Activated CD8-positive, alpha-beta memory T cell treated with anti-CD3 and anti-CD28 coated beads, Interleukin-2, amount 50 U/mL, for 24 hours (primary cell): ENCODE results near the gene RBM8A.

Experiments
- DNase-seq: peaks from one replicate; pipeline ENCODE4 v3.0.0-alpha.2; 2020; ENCODE audit errors: extremely low read depth

The RBM8A gene

DNA sequence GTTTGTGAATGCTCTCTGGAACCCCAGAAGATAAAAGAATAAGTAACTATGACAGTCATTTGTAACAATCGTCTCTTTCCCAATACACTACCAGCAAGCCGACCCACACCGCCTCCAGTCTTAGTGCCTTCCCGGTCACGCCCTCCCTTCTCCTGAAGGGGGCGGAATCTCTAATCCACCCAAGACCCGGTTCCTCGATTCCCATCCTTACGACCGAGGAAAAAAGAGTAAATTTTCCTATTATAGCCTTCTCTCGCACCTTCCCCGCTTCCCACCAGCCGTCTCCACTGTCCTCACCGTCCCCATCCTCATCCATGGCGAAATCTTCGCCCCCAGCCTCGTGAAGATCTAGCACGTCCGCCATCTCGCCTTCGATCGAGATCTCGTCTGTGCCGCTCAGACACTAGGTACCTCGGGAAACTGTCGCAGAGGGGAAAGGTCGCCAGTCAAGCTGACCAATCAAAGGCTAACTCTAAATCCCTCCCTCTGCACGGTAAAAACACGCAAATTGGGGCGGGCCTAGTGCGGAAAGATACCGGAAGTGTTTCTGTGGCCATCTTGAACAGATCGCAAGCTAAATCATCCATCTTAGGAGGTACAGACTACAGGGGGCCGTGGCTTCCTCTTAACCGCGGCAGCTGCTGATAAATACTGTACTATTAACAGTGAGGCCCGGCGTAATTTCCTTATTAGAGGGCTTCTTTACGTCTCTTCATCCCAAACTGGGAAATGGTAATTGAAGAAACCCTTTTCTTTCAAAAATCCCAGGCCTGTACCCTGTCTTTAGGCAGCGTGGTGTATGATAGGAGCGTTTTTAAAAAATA is at the start of gene RBM8A:
TSS of gene RBM8A (minus strand) at position 422 of the 824 bp plus-strand sequence. CDS start at position 364, 58 bp downstream.
- peak; percentile 91 for DNase-seq

GRCh38 chr1:145977016-145977415 is 49.7 kb upstream of the RBM8A start:
- DNase-seq = no peak

- DNase-seq = no peak
Measured at GRCh38 chr1:145975216-145975615, 47.9 kb upstream of the RBM8A start.

- DNase-seq = no peak
Measured at GRCh38 chr1:145974721-145975120, 47.4 kb upstream of the RBM8A start.

GRCh38 chr1:145972580-145972979 is 45.3 kb upstream of the RBM8A start:
- DNase-seq = no peak

DNA sequence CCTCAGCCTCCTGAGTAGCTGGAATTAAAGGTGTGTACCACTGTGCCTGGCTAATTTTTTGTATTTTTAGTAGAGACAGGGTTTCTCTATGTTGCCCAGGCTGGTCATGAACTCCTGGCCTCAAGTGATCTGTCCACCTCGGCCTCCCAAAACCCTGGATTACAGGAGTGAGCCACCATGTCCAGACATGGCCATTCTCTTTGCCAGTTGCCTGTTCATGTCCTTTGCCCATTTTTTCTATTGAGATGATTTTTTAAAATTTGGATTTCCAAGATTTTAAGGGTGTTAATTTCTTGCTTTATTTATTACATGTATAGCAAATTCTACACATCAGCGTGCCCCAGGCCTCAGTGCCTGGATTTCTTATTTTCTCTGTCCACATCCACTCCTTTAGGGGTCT is 40.0 kb upstream of the RBM8A start:
- no peak for DNase-seq

DNA sequence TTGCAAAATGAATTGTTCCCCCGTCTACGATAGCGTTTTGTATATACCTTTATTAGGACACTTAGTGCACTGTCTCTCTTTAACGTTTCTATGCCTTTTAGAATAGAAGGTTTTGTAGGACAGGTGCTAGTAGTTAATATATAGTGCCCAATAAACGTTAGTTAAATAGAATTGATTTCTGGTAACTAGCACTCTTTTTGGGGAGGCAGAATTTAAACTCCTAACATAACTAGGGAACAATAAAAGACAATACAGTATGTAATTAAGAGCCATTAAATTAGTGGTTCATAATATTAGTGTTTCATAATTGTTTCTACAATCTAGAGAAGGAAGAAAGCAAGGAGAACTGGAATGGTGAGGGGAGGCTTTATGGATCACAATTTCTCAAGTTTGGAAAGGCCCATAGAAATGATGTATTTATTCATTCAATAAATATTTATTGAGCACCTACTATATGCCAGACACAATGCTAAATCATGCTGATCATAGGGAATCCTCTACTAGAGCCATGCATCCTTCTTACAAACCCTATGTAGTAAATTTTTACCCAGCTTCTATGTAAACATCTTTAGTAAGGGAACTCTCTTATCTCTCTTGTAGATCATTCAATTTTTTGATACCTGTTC is 37.9 kb upstream of the RBM8A start:
- no peak for DNase-seq

GRCh38 chr1:145964328-145965118 is 37.2 kb upstream of the RBM8A start, which contains the start of the genes ANKRD34A and POLR3GL:
Gene ANKRD34A, minus strand, starts transcription at chr1:145964575. Its CDS starts 2,816 bp downstream, at chr1:145961759.
Gene POLR3GL, plus strand, starts transcription at chr1:145964690. Its CDS starts 10,176 bp downstream, at chr1:145974866.
- peak; percentile 84 for DNase-seq

GRCh38 chr1:145963265-145964019 is 36.2 kb upstream of the RBM8A start:
- no peak for DNase-seq

GRCh38 chr1:145962157-145963102 is 35.1 kb upstream of the RBM8A start:
- DNase-seq = peak; percentile 8

- DNase-seq = no peak
Measured at GRCh38 chr1:145961425-145962156, 34.3 kb upstream of the RBM8A start.

- no peak for DNase-seq
Measured at GRCh38 chr1:145961109-145961424, 33.8 kb upstream of the RBM8A start.

DNA sequence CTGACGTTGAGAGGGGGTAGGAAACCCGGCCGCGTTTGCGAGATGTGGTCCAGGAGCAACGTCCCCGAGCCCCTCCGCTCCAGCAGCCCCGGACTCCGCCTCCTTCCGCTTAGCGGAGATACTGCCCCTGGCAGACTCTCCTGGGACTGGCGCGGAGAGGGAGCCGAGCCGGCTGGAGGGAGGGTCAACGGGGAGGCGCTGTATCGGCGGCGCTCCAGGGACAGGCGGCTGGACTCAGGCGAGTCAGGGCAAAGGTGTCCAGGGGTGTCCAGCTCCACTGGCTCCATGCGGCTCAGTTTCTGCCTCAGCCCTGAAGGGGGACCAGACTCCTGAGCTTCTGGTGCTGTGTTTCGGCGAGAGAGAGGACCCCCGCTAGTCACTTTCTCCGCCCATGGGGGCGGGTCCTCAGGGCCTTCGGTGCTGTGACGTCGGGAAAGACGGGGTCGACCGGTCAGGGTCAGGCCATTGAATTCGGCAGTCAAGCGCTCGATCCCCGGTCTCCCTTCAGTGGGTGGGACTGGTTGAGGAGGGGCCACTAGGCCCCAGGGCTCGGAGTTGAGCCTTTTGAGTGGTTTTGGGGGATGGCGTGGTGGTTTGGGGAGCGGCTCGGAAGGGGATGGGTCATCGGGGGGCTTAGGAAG is 33.3 kb upstream of the RBM8A start:
- DNase-seq = no peak

DNA sequence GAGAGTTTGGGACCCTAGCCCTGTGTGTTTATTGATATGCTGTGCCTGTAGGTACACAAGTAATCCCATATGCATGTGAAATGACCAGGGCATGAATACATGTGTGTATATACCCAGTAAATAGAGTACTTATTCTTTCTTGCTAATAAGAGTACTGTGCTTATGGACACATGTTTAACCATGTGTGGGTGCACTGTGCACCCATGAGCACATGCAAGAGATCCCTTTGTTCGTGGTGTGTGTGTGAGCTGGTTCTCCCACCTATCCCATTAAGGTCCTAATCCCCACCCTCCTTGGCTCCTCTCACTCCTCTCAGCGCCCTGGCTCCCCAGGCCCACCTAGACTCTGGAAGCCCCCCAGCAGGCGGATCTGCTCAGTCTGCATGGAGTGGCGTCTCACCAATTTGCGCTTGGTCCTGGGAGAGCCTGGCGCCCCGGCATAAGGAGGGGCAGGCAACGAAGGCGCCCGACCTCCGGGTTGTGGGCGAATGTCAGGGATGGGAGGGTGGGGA is 32.7 kb upstream of the RBM8A start:
- no peak for DNase-seq

DNA sequence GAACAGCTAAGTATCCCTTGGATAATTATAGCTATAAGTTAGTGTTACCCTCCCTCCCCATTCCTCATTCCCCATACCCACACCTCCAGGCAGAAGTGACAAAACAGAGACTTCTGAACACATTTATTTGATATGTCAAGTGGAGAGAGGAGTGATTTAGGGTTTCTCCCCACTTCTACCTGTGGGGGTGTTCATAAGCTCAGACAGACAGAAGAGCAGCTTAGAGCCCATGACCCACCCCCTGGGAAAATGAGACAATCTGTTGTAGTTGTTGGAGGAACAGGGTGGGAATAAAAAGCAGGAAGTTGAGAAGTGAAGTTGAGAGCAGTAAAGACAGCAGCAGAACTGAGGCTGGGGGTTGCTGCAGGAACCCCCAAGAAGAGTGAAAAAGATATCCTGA is 32.0 kb upstream of the RBM8A start:
- DNase-seq = no peak

- no peak for DNase-seq
Measured at GRCh38 chr1:145958734-145959133, 31.4 kb upstream of the RBM8A start.

DNA sequence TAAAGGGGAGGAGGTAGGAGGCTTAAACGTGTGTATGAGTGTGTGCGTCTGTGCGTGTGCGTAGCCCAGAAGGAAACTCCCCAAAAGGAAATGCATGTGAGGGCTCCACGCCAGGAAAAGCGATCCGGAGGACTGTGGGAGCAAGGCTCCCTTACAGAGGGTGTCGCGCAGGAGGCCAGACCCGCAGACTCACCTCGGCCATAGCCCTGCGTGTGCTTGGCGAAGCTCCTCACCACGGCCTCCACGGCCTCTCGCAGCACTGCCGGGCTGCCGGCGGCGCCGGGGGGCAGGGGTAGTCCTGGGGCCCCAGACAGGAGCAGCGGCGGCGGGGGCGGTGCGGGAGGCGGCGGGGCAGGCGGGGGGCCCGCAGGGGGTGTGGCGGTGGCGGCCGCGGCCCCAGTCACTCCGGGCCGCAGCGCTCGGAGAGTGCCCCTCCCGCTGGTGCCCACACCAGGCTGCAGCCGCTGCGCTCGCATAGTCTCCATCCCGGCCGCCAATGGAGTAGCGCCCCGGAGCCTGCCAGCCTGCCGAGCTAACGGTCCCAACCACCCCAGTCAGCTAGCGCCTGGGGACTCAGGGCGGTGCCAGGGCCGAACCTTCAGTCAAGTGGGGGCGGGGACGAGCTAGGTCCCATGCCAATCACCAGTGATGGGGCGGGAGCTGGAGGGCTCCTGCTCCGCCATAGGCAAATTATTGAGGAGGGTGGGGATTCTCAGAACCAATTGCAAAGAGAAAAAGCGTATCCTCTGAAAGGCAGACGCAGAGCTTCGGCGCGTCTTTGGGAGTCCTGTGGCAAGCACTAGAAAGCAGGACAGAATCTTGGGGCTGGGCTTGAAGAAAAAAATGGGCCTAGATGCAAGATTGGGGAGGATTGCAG is 30.4 kb upstream of the RBM8A start, which contains the start of gene LIX1L:
TSS of gene LIX1L (minus strand) at position 575 of the 877 bp plus-strand sequence. CDS start at position 485, 90 bp downstream.
- peak; percentile 86 for DNase-seq
